ENCODE data around the gene KDELR3. TPM values are rescaled to one million over a fixed set of nuclear protein-coding genes. Genes with fewer than 3 reads are reported as not detected.
A peak's percentile ranks its signal among the peaks of the same experiment; 100 is the strongest.

Gene KDELR3
- total and polyA plus RNA-seq, 10 of the 15 experiments (the other 5 are each of a cell fraction or from before 2014, with no cell fraction given) = 0.15 to 0.98 (median 0.25) TPM; not detected in 1

GRCh38 chr22:38468443-38469305 is 778 bp downstream of the KDELR3 start:
- ChIA-PET POLR2A (interaction anchor here (0.6 kb wide), 1 partner anchor 33 kb away, joined by 5 read pairs; no protein-coding TSS in a partner anchor), SMC1A (ENCODE audit: uncharacterized antibody, unreplicated experiment) (no interaction called here)
- no peak for FAIRE-seq

More at GRCh38 chr22:38468443-38469305, 778 bp downstream of the KDELR3 start:
- ATAC-seq (peak; percentile 17; the same call in 1 of the 3 replicates), DNase-seq (ENCODE audit: low read depth, low spot score) (no peak)
- no peak overlapping the region for H2AFZ ChIP-seq (ENCODE audit: control insufficient read depth, low read depth, low read length)
- peak overlapping the region; percentile 43; the same call in 1 of the 2 replicates for H3K4me3 ChIP-seq
- H4K20me1 ChIP-seq (ENCODE audit: control insufficient read depth, insufficient read depth) = no peaks in the 10 kb centered on the region
- ChIA-PET RAD21 (ENCODE audit: unreplicated experiment) (no interaction called here), CTCF (no interaction called here)
- 68% methylated on average over 24 of the region's 28 CpGs for WGBS (ENCODE audit: insufficient coverage, insufficient replicate concordance, low lambda C conversion rate, missing lambda C conversion rate)
- H3K27ac ChIP-seq (ENCODE audit: control insufficient read depth, insufficient read depth) = no peak overlapping the region
- H3K27me3 ChIP-seq (replicated peaks in 1 of 2; ENCODE audit: control insufficient read depth in 2 of 2, insufficient read depth in 2 of 2, low read length in 1 of 2) = peaks cover 0 to 5% of the 10 kb centered on the region in 2 experiments; a peak in 3 of 4 replicates
- H3K9ac ChIP-seq (ENCODE audit: control insufficient read depth, insufficient read depth, low read length) = no peak overlapping the region; the same call in 1 of the 2 replicates
- H3K4me1 ChIP-seq (ENCODE audit: control insufficient read depth, insufficient read depth, low read length) = no peaks in the 10 kb centered on the region
- BruUV-seq (replicated peaks) = no TSS peak
- in situ Hi-C loops (cut with MboI) = no loop called here
- no peaks in the 10 kb centered on the region for H3K9me3 ChIP-seq (replicated peaks; ENCODE audit: control insufficient read depth, insufficient read depth, low read length)
- no peaks in the 10 kb centered on the region for H3K36me3 ChIP-seq (ENCODE audit: control insufficient read depth in 2 of 2, insufficient read depth in 2 of 2, low read length in 1 of 2)
- TF ChIP-seq ZNF274 (IDR thresholded peaks at IDR 0.05; ENCODE audit: insufficient read depth, insufficient read length) (no peak), ZSCAN29 (IDR thresholded peaks at IDR 0.05) (no peak), CTCF (IDR thresholded peaks at IDR 0.05 in 2 of 3, conservative IDR thresholded peaks at IDR 0.05 in 1 of 3; ENCODE audit: control insufficient read depth in 2 of 3, extremely low read depth in 1 of 3, insufficient read depth in 1 of 3, low read depth in 3 of 3, low read length in 3 of 3) (peak in 2 of 3 experiments; percentile 7 to 24; a peak in 1 of 6 replicates), ATF3 (IDR thresholded peaks at IDR 0.05; ENCODE audit: borderline replicate concordance, extremely low read depth, low read depth, low read length) (no peak), LARP7 (IDR thresholded peaks at IDR 0.05) (no peak), SUZ12 (IDR thresholded peaks at IDR 0.05; ENCODE audit: unreplicated experiment) (no peak)
- intact Hi-C loops (cut with micrococcal nuclease; ENCODE audit: unreplicated experiment) = no loop called here
- H3K4me2 ChIP-seq (ENCODE audit: control insufficient read depth, insufficient read depth) = peak overlapping the region; percentile 100
- H3K79me2 ChIP-seq (ENCODE audit: control insufficient read depth, insufficient read depth, low read length) = no peaks in the 10 kb centered on the region
